Muscle layer of duodenum (tissue), 2 donors: ENCODE measurements around the gene KCNS1.
"Not testable (repeated sequence)": the region's sequence is repeated elsewhere in the genome, so short reads cannot be mapped to it uniquely, and the experiment has no call there.

Source experiments
- H3K27ac ChIP-seq: one replicate; pipeline ENCODE4 v1.7.0; 2013; ENCODE audit warnings: mild to moderate bottlenecking, low read length
- H3K27me3 ChIP-seq: one replicate; pipeline ENCODE4 v1.7.0; 2013; ENCODE audit warnings: low read depth, mild to moderate bottlenecking, control low read depth, low read length
- H3K36me3 ChIP-seq, 2 donors: one replicate each; pipeline ENCODE4 v1.7.0; 2013; ENCODE audit warnings: low read length in 2 of 2, control low read depth in 1 of 2, mild to moderate bottlenecking in 1 of 2; ENCODE audit not compliant: insufficient read depth in 2 of 2, control insufficient read depth in 1 of 2
- H3K4me1 ChIP-seq, 2 donors: one replicate each; pipeline ENCODE4 v1.7.0; 2013; ENCODE audit warnings: low read length in 2 of 2, mild to moderate bottlenecking in 2 of 2, control low read depth in 1 of 2, moderate library complexity in 1 of 2; ENCODE audit not compliant: insufficient read depth in 2 of 2, control insufficient read depth in 1 of 2
- H3K4me3 ChIP-seq, 2 donors: one replicate each; pipeline ENCODE4 v1.7.0; 2013; ENCODE audit warnings: low read length in 2 of 2, low read depth in 1 of 2, mild to moderate bottlenecking in 1 of 2
- H3K9me3 ChIP-seq, 2 donors: one replicate each; pipeline ENCODE4 v1.7.0; 2013; ENCODE audit warnings: low read length in 2 of 2, control low read depth in 1 of 2, mild to moderate bottlenecking in 1 of 2; ENCODE audit not compliant: control insufficient read depth in 1 of 2
- donor health status: healthy.

KCNS1 gene

GRCh38 chr20:45100563-45101245 lies at the start of gene KCNS1:
Gene KCNS1, minus strand, starts transcription at chr20:45101127. Its CDS starts 1,891 bp downstream, at chr20:45099236.
- Histone ChIP-seq H3K9me3 (no peaks in the 10 kb centered on the region), H3K4me3 (no peak within 1 kb of the TSS), H3K4me1 (peaks cover 0 to 15% of the 10 kb centered on the region in 2 donors), H3K36me3 (no peaks in the 10 kb centered on the region), H3K27me3 (peaks cover 32% of the 10 kb centered on the region), H3K27ac (no peak within 1 kb of the TSS)

- no peaks in the 10 kb centered on the region for H3K27me3 ChIP-seq
These were observed 48.1 kb upstream of the KCNS1 start for GRCh38 chr20:45149062-45149461.

GRCh38 chr20:45140836-45141235 lies 39.9 kb upstream of the KCNS1 start:
- no peak overlapping the region for H3K27ac ChIP-seq
- H3K4me1 ChIP-seq = no peaks in the 10 kb centered on the region
- no peak overlapping the region for H3K4me3 ChIP-seq
- no peaks in the 10 kb centered on the region for H3K9me3 ChIP-seq
- H3K36me3 ChIP-seq = no peaks in the 10 kb centered on the region
- H3K27me3 ChIP-seq = peaks cover 3% of the 10 kb centered on the region

More at GRCh38 chr20:45149062-45149461, 48.1 kb upstream of the KCNS1 start:
- Histone ChIP-seq H3K4me3 (no peak overlapping the region), H3K4me1 (no peaks in the 10 kb centered on the region), H3K9me3 (no peaks in the 10 kb centered on the region), H3K27ac (no peak overlapping the region), H3K36me3 (no peaks in the 10 kb centered on the region)

- not testable (repeated sequence) for H3K4me3 ChIP-seq, H3K36me3 ChIP-seq, H3K27me3 ChIP-seq, H3K27ac ChIP-seq, H3K9me3 ChIP-seq, H3K4me1 ChIP-seq
These were observed 38.9 kb upstream of the KCNS1 start for GRCh38 chr20:45139733-45140375.

GRCh38 chr20:45138561-45139300 lies 37.8 kb upstream of the KCNS1 start:
- no peaks in the 10 kb centered on the region for H3K36me3 ChIP-seq
- H3K27me3 ChIP-seq = peaks cover 3% of the 10 kb centered on the region
- H3K4me1 ChIP-seq = no peaks in the 10 kb centered on the region
- no peak overlapping the region for H3K27ac ChIP-seq
- no peaks in the 10 kb centered on the region for H3K9me3 ChIP-seq
- no peak overlapping the region for H3K4me3 ChIP-seq

- Histone ChIP-seq H3K27ac (no peak overlapping the region), H3K36me3 (no peaks in the 10 kb centered on the region), H3K4me3 (no peak overlapping the region), H3K9me3 (no peaks in the 10 kb centered on the region), H3K4me1 (no peaks in the 10 kb centered on the region), H3K27me3 (peaks cover 3% of the 10 kb centered on the region)
These were observed 36.0 kb upstream of the KCNS1 start for GRCh38 chr20:45136911-45137310.

- no peaks in the 10 kb centered on the region for H3K27me3 ChIP-seq
- no peaks in the 10 kb centered on the region for H3K36me3 ChIP-seq
- no peaks in the 10 kb centered on the region for H3K9me3 ChIP-seq
- H3K4me3 ChIP-seq = no peak overlapping the region
- no peak overlapping the region for H3K27ac ChIP-seq
- H3K4me1 ChIP-seq = no peaks in the 10 kb centered on the region
These were observed 27.2 kb upstream of the KCNS1 start for GRCh38 chr20:45128099-45128498.

GRCh38 chr20:45124365-45124764 lies 23.4 kb upstream of the KCNS1 start, which contains the start of gene WFDC12:
Gene WFDC12, minus strand, starts transcription at chr20:45124465. Its CDS starts 18 bp downstream, at chr20:45124447.
- Histone ChIP-seq H3K4me1 (no peaks in the 10 kb centered on the region), H3K27me3 (no peaks in the 10 kb centered on the region), H3K9me3 (no peaks in the 10 kb centered on the region), H3K27ac (no peak within 1 kb of the TSS), H3K4me3 (no peak within 1 kb of the TSS), H3K36me3 (no peaks in the 10 kb centered on the region)

GRCh38 chr20:45121388-45121787 lies 20.5 kb upstream of the KCNS1 start:
- H3K4me1 ChIP-seq = no peaks in the 10 kb centered on the region
- H3K27ac ChIP-seq = no peak overlapping the region
- no peaks in the 10 kb centered on the region for H3K36me3 ChIP-seq
- H3K4me3 ChIP-seq = no peak overlapping the region
- H3K9me3 ChIP-seq = no peaks in the 10 kb centered on the region
- H3K27me3 ChIP-seq = no peaks in the 10 kb centered on the region

GRCh38 chr20:45119556-45120266 lies 18.8 kb upstream of the KCNS1 start:
- no peaks in the 10 kb centered on the region for H3K36me3 ChIP-seq
- no peak overlapping the region for H3K4me3 ChIP-seq
- no peaks in the 10 kb centered on the region for H3K27me3 ChIP-seq
- H3K9me3 ChIP-seq = no peaks in the 10 kb centered on the region
- H3K27ac ChIP-seq = no peak overlapping the region
- H3K4me1 ChIP-seq = no peaks in the 10 kb centered on the region

- Histone ChIP-seq H3K9me3 (no peaks in the 10 kb centered on the region), H3K27ac (no peak overlapping the region), H3K4me3 (no peak overlapping the region), H3K36me3 (no peaks in the 10 kb centered on the region), H3K27me3 (peaks cover 3% of the 10 kb centered on the region), H3K4me1 (no peaks in the 10 kb centered on the region)
These were observed 17.1 kb upstream of the KCNS1 start for GRCh38 chr20:45118028-45118427.
